Osteocyte (in vitro differentiated cells): Measurements from ENCODE around the gene MYO1A. TPM values are rescaled to one million over a fixed set of nuclear protein-coding genes. Genes with fewer than 3 reads are reported as not detected.
A peak's percentile ranks its signal among the peaks of the same experiment; 100 is the strongest.

Source experiments
- DNase-seq: peaks from one replicate; pipeline ENCODE4 v3.0.0; 2021; ENCODE audit warnings: mixed read lengths; ENCODE audit not compliant: unreplicated experiment; ENCODE audit errors: extremely low spot score
- H3K27ac Mint-ChIP-seq: one replicate; pipeline ENCODE4 v1.8.0; 2021; ENCODE audit warnings: mild to moderate bottlenecking, mixed read lengths; ENCODE audit not compliant: unreplicated experiment
- H3K27me3 Mint-ChIP-seq: one replicate; pipeline ENCODE4 v1.8.0; 2021; ENCODE audit warnings: mixed read lengths; ENCODE audit not compliant: unreplicated experiment
- H3K36me3 Mint-ChIP-seq: one replicate; pipeline ENCODE4 v1.8.0; 2021; ENCODE audit warnings: mixed read lengths; ENCODE audit not compliant: unreplicated experiment
- H3K4me1 Mint-ChIP-seq: one replicate; pipeline ENCODE4 v1.8.0; 2021; ENCODE audit warnings: mixed read lengths; ENCODE audit not compliant: unreplicated experiment
- H3K4me3 Mint-ChIP-seq: one replicate; pipeline ENCODE4 v1.8.0; 2021; ENCODE audit warnings: mild to moderate bottlenecking, moderate library complexity, mixed read lengths; ENCODE audit not compliant: unreplicated experiment
- H3K9me3 Mint-ChIP-seq: one replicate; pipeline ENCODE4 v1.8.0; 2021; ENCODE audit warnings: mixed read lengths; ENCODE audit not compliant: unreplicated experiment
- total RNA-seq: library from RNA; stranded (reverse); gene quantifications from 2 replicates; pipeline ENCODE4 v1.2.1, GENCODE V29; 2021
- TF ChIP-seq, protein P1 (sequence below): fragments of 200-600 bp; sonication (generic); IDR thresholded peaks from 2 replicates; pipeline ENCODE4 v1.5.0; 2021; ENCODE audit warnings: antibody characterized with exemption, mild to moderate bottlenecking, moderate library complexity

Gene MYO1A
- total RNA-seq, 1 donor from 2014 or later = not detected

DNA sequence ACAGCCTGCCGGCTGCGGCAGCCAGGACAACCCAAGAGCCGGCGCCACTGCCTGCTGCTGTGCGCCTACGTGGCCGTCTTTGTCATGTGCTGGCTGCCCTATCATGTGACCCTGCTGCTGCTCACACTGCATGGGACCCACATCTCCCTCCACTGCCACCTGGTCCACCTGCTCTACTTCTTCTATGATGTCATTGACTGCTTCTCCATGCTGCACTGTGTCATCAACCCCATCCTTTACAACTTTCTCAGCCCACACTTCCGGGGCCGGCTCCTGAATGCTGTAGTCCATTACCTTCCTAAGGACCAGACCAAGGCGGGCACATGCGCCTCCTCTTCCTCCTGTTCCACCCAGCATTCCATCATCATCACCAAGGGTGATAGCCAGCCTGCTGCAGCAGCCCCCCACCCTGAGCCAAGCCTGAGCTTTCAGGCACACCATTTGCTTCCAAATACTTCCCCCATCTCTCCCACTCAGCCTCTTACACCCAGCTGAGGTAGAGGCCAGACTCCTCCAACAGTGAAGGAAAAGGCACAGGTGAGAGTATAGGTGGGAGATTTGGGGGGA lies 53.9 kb downstream of the MYO1A start:
- no peaks in the 10 kb centered on the region for H3K9me3 Mint-ChIP-seq
- no peak overlapping the region for H3K27ac Mint-ChIP-seq
- DNase-seq = peak; percentile 70
- H3K36me3 Mint-ChIP-seq = peaks cover 13% of the 10 kb centered on the region
- H3K4me1 Mint-ChIP-seq = no peaks in the 10 kb centered on the region
- H3K27me3 Mint-ChIP-seq = peaks cover 4% of the 10 kb centered on the region
- TF ChIP-seq, protein P1, sequence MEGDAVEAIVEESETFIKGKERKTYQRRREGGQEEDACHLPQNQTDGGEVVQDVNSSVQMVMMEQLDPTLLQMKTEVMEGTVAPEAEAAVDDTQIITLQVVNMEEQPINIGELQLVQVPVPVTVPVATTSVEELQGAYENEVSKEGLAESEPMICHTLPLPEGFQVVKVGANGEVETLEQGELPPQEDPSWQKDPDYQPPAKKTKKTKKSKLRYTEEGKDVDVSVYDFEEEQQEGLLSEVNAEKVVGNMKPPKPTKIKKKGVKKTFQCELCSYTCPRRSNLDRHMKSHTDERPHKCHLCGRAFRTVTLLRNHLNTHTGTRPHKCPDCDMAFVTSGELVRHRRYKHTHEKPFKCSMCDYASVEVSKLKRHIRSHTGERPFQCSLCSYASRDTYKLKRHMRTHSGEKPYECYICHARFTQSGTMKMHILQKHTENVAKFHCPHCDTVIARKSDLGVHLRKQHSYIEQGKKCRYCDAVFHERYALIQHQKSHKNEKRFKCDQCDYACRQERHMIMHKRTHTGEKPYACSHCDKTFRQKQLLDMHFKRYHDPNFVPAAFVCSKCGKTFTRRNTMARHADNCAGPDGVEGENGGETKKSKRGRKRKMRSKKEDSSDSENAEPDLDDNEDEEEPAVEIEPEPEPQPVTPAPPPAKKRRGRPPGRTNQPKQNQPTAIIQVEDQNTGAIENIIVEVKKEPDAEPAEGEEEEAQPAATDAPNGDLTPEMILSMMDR = no peak
- no peak overlapping the region for H3K4me3 Mint-ChIP-seq

DNA sequence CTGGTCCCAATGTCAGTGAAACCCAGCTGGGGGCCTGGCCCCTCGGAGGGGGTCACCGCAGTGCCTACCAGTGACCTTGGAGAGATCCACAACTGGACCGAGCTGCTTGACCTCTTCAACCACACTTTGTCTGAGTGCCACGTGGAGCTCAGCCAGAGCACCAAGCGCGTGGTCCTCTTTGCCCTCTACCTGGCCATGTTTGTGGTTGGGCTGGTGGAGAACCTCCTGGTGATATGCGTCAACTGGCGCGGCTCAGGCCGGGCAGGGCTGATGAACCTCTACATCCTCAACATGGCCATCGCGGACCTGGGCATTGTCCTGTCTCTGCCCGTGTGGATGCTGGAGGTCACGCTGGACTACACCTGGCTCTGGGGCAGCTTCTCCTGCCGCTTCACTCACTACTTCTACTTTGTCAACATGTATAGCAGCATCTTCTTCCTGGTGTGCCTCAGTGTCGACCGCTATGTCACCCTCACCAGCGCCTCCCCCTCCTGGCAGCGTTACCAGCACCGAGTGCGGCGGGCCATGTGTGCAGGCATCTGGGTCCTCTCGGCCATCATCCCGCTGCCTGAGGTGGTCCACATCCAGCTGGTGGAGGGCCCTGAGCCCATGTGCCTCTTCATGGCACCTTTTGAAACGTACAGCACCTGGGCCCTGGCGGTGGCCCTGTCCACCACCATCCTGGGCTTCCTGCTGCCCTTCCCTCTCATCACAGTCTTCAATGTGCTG lies 54.6 kb downstream of the MYO1A start:
- DNase-seq = peak; percentile 81
- H3K4me3 Mint-ChIP-seq = no peak overlapping the region
- TF ChIP-seq, protein P1 = no peak
- H3K36me3 Mint-ChIP-seq = peaks cover 12% of the 10 kb centered on the region
- no peaks in the 10 kb centered on the region for H3K9me3 Mint-ChIP-seq
- H3K4me1 Mint-ChIP-seq = no peaks in the 10 kb centered on the region
- peaks cover 8% of the 10 kb centered on the region for H3K27me3 Mint-ChIP-seq
- no peak overlapping the region for H3K27ac Mint-ChIP-seq

DNA sequence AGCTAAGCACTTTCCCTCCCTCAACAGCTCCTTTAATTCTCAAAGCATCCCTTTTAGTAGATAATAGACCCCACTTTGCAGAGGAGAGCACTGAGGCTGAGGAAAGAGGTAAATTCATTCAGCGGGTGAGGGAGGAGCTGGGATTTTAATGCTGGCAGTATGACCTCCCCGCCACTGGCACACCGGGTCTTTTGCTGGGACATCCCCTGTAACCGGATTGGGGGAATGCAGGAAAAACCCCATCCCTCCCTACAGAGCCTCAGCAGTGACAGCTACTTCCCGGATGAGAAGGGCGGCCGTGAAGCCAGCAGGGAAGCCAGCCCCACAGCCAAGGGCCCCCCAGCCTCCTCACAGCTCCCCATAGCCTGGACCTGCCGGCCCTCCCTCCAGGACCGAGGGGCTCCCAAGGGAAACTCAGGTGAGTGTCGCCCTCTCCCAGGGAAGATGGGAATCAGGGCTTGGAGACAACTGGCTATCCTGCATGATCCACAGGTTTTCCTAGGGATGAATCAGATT lies 55.6 kb downstream of the MYO1A start:
- no peaks in the 10 kb centered on the region for H3K4me1 Mint-ChIP-seq
- H3K4me3 Mint-ChIP-seq = no peak overlapping the region
- peak; percentile 76 for DNase-seq
- no peak overlapping the region for H3K27ac Mint-ChIP-seq
- TF ChIP-seq, protein P1 = no peak
- H3K36me3 Mint-ChIP-seq = peaks cover 10% of the 10 kb centered on the region
- H3K27me3 Mint-ChIP-seq = peaks cover 17% of the 10 kb centered on the region
- H3K9me3 Mint-ChIP-seq = no peaks in the 10 kb centered on the region

DNA sequence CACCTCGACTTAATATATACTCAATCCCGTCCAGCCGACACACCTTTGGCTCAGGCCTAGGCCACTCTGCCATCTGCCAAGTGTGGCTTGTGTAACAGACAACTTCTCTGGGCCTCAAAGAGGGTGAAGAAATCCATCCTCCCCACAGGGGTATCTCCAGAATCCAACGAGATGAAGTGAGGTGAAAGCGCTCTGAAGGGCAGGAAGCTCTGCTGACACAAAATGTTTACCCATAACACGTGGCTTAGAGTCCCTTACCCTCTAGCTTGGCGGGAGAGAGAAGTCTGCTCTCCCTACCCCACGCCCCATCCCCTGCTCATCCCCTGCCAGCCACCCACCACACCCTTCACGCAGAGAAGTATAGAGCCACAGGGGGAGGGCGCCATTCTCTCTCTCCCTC lies 56.6 kb downstream of the MYO1A start:
- TF ChIP-seq, protein P1 = no peak
- Mint-ChIP-seq H3K27me3 (peaks cover 20% of the 10 kb centered on the region), H3K36me3 (peaks cover 7% of the 10 kb centered on the region), H3K9me3 (no peaks in the 10 kb centered on the region), H3K4me1 (no peaks in the 10 kb centered on the region), H3K27ac (no peak overlapping the region), H3K4me3 (no peak overlapping the region)
- DNase-seq = peak; percentile 60
